B cell (primary cell): ENCODE data around the gene ADGRL2.

Experiments used
- CTCF ChIP-seq: fragments of 200-600 bp; IDR thresholded peaks from one replicate; pipeline ENCODE4 v1.8.0; 2022; ENCODE audit warnings: antibody characterized with exemption, mild to moderate bottlenecking
- EZH2 ChIP-seq: IDR thresholded peaks from 2 replicates; pipeline ENCODE4 v1.6.1; 2012; ENCODE audit warnings: borderline replicate concordance, low read depth, mild to moderate bottlenecking, moderate library complexity, low read length; ENCODE audit not compliant: insufficient read depth, poor library complexity, severe bottlenecking

DNA sequence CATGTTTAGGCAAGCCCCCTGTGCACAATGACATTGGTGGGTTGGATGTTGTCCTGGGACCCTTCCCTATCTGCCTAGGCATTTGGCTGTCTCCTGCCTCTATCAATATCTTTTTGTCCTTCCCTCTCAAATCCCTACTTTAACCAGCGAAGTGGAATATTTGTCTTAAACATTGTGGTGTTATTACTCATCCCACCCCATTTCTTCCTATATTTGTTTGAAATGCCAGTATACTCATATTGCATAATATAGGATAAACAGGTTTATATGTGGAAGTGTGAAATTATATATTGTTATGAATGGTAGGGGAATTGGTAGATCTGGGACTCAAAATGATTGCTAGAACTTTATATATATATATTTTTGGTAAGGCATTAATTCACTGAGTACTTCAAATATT lies 80.0 kb downstream of the ADGRL2 start:
- no peak for TF ChIP-seq CTCF
- no peak for TF ChIP-seq EZH2
